DND-41 (cell line): ENCODE measurements around the gene IGFBP4.

Experiments used
- ATAC-seq: fragments of 200-7000 bp; cut with Tn5 transposase; 3 replicates; pipeline ENCODE4 v1.9.1; 2021; ENCODE audit warnings: low read depth; ENCODE audit not compliant: insufficient read depth
- DNase-seq: peaks from one replicate; pipeline ENCODE4 v3.0.0-alpha.2; 2020
- H2AFZ ChIP-seq: 2 replicates; pipeline ENCODE4 v1.6.0; 2012; ENCODE audit warnings: low read depth, low read length
- H3K27ac ChIP-seq: 2 replicates; pipeline ENCODE4 v1.5.1; 2012; ENCODE audit warnings: low read length, inconsistent platforms
- H3K27me3 ChIP-seq: fragments of 200-600 bp; sonication (generic); 2 replicates; pipeline ENCODE4 v1.6.0; 2012; ENCODE audit warnings: low read length, mild to moderate bottlenecking, inconsistent platforms; ENCODE audit not compliant: insufficient read depth, poor library complexity
- H3K36me3 ChIP-seq: 2 replicates; pipeline ENCODE4 v1.5.1; 2012; ENCODE audit warnings: low read length, inconsistent platforms; ENCODE audit not compliant: insufficient read depth
- H3K4me1 ChIP-seq: 2 replicates; pipeline ENCODE4 v1.5.1; 2012; ENCODE audit warnings: mild to moderate bottlenecking, low read length; ENCODE audit not compliant: insufficient read depth
- H3K4me2 ChIP-seq: 2 replicates; pipeline ENCODE4 v1.6.0; 2012; ENCODE audit warnings: mild to moderate bottlenecking, moderate library complexity, low read length, inconsistent platforms; ENCODE audit not compliant: insufficient read depth
- H3K4me3 ChIP-seq, 2 experiments: fragments of 200-600 bp in 1 of 2; shearing (Covaris generic) in 1 of 2; 2 replicates each; pipeline ENCODE4 v1.5.1; 2012 to 2016; ENCODE audit warnings: inconsistent platforms in 2 of 2, low read length in 2 of 2, mild to moderate bottlenecking in 2 of 2, low read depth in 1 of 2, moderate library complexity in 1 of 2
- H3K79me2 ChIP-seq: 2 replicates; pipeline ENCODE4 v1.6.0; 2012; ENCODE audit warnings: low read length, inconsistent platforms; ENCODE audit not compliant: insufficient read depth
- H3K9ac ChIP-seq: 2 replicates; pipeline ENCODE4 v1.6.0; 2012; ENCODE audit warnings: low read depth, mild to moderate bottlenecking, inconsistent platforms, low read length, moderate library complexity
- H3K9me3 ChIP-seq: 2 replicates; pipeline ENCODE4 v1.5.1; 2012; ENCODE audit warnings: low read length, moderate library complexity, mild to moderate bottlenecking, inconsistent platforms; ENCODE audit not compliant: insufficient read depth, severe bottlenecking
- H4K20me1 ChIP-seq: 2 replicates; pipeline ENCODE4 v1.6.0; 2012; ENCODE audit warnings: low read length; ENCODE audit not compliant: insufficient read depth
- CTCF ChIP-seq: IDR thresholded peaks from 2 replicates; pipeline ENCODE4 v1.5.1; 2012; ENCODE audit warnings: borderline replicate concordance, low read length, moderate library complexity, mild to moderate bottlenecking; ENCODE audit not compliant: poor library complexity, severe bottlenecking; ENCODE audit errors: extremely low read depth
- EZH2 ChIP-seq: IDR thresholded peaks from 3 replicates; pipeline ENCODE4 v1.6.1; 2012; ENCODE audit warnings: borderline replicate concordance, low read depth, mild to moderate bottlenecking, moderate library complexity, low read length, inconsistent platforms; ENCODE audit not compliant: severe bottlenecking

Gene IGFBP4

GRCh38 chr17:40477796-40478195 lies 34.5 kb downstream of the IGFBP4 start:
- Histone ChIP-seq H4K20me1 (no peaks in the 10 kb centered on the region), H3K4me3 (no peak overlapping the region), H3K4me2 (no peak overlapping the region), H3K9ac (no peak overlapping the region), H3K27ac (peak overlapping the region; percentile 19; the same call in 1 of the 2 replicates), H3K9me3 (no peaks in the 10 kb centered on the region), H3K27me3 (no peaks in the 10 kb centered on the region), H3K79me2 (no peaks in the 10 kb centered on the region), H3K4me1 (peaks cover 21% of the 10 kb centered on the region), H3K36me3 (no peaks in the 10 kb centered on the region), H2AFZ (no peak overlapping the region)
- DNase-seq (no peak), ATAC-seq (no peak)
- TF ChIP-seq EZH2 (no peak), CTCF (no peak)

DNA sequence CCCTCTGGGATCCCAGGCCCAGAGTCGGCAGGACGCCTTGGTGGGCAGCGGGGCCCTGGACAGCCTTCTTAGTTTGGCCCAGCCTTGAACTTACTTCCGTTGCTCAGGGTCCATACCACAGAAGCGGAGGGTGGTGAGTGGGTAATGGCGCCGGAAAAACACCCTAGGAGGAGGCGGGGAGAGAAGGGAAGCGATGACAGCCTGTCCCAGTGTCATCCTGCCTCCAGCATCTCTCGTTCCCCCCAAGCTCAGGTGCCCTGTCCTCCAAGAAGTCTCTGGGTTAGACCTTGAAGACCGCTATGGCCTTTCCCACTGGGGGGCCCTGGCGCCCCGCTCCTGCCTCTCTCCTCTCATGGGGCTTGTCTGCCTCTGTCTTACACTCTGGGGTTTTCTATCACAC lies 35.2 kb downstream of the IGFBP4 start:
- peaks cover 21% of the 10 kb centered on the region for H3K4me1 ChIP-seq
- ATAC-seq (no peak), DNase-seq (no peak)

DNA sequence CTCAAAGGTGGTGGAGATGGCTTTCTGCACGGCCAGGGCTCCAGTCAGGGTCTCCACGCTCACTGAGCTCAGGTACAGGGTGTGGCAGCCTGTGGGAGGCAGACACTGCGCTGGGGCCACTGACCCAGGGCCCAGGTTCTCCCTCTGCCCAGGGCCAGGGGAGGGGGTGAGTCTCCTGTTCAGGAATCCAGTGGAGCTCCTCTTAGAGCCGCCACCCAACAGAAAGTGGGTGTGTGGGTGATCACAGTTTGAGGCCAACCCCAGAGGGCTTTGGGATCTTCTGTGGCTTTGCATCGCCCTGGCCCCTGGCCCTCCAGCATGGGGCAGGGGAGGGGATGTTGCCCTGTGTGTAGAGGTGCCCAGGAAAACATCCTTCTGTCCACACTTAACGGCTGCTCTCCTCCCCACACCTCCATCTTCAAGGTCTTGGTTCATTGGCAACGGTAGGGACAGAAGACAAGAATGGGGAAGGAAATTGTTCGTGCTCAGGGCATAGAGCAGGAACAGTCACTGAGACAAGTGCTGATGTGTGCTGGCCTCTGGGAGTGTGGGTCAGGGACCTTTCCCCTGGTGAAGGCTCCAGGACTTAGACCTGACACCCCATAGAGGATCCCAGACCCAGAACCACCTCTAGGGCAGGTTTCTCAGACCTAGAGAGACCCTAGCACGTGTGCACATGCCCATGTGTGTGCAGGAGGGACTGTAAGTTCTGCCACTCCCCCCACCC lies 36.7 kb downstream of the IGFBP4 start:
- DNase-seq, result no peak
- H3K4me2 ChIP-seq, result no peak overlapping the region
- peak overlapping the region; percentile 28 for H3K27ac ChIP-seq
- TF ChIP-seq EZH2 (no peak), CTCF (no peak)
- no peaks in the 10 kb centered on the region for H3K9me3 ChIP-seq
- H3K4me1 ChIP-seq, result peaks cover 21% of the 10 kb centered on the region
- no peak overlapping the region for H2AFZ ChIP-seq
- H3K9ac ChIP-seq, result no peak overlapping the region
- H3K36me3 ChIP-seq, result no peaks in the 10 kb centered on the region
- no peaks in the 10 kb centered on the region for H3K79me2 ChIP-seq
- H3K27me3 ChIP-seq, result no peaks in the 10 kb centered on the region
- no peak; the same call in 1 of the 3 replicates for ATAC-seq
- H3K4me3 ChIP-seq, result no peak overlapping the region
- H4K20me1 ChIP-seq, result no peaks in the 10 kb centered on the region

More for the DNA sequence above, 35.2 kb downstream of the IGFBP4 start:
- Histone ChIP-seq H3K27me3 (no peaks in the 10 kb centered on the region), H3K9me3 (no peaks in the 10 kb centered on the region), H4K20me1 (no peaks in the 10 kb centered on the region), H3K27ac (no peak overlapping the region), H3K4me3 (no peak overlapping the region), H3K36me3 (no peaks in the 10 kb centered on the region), H3K4me2 (no peak overlapping the region), H3K9ac (no peak overlapping the region), H3K79me2 (no peaks in the 10 kb centered on the region), H2AFZ (no peak overlapping the region)
- TF ChIP-seq CTCF (no peak), EZH2 (no peak)
